ENCODE results near the gene CCDC83.

- TF ChIP-seq PPARA (CRISPR knock-in tag; IDR thresholded peaks at IDR 0.05; ENCODE audit: borderline replicate concordance) (no peak), BACH2 (CRISPR knock-in tag; IDR thresholded peaks at IDR 0.05; ENCODE audit: borderline replicate concordance) (no peak), TCF4 (CRISPR knock-in tag; IDR thresholded peaks at IDR 0.05; ENCODE audit: borderline replicate concordance) (no peak), OSR1 (CRISPR knock-in tag; IDR thresholded peaks at IDR 0.05) (no peak), ZC3H10 (CRISPR knock-in tag; IDR thresholded peaks at IDR 0.05) (no peak), ZFP30 (CRISPR knock-in tag; IDR thresholded peaks at IDR 0.05) (no peak), SNAI2 (CRISPR knock-in tag; IDR thresholded peaks at IDR 0.05) (no peak), RARB (CRISPR knock-in tag; IDR thresholded peaks at IDR 0.05) (no peak), CREB5 (CRISPR knock-in tag; IDR thresholded peaks at IDR 0.05; ENCODE audit: low read depth) (no peak)
These were observed 91.0 kb downstream of the CCDC83 start for GRCh38 chr11:85946221-85946620.

Measured in SK-N-SH treated with all-trans-retinoic acid at 6 μM for 48 hours (cell line).